Esophagus muscularis mucosa (tissue), 4 donors: Measurements from ENCODE around the gene GRPR.

Experiments used
- EP300 ChIP-seq: sonication (generic); formaldehyde crosslinking; IDR thresholded peaks from one replicate; pipeline ENCODE4 v1.6.1; 2017; ENCODE audit warnings: antibody characterized with exemption
- POLR2A ChIP-seq: fragments of 450-650 bp; IDR thresholded peaks from one replicate; pipeline ENCODE4 v1.6.1; 2017; ENCODE audit warnings: antibody characterized with exemption, moderate library complexity, mild to moderate bottlenecking, low read depth
- TF ChIP-seq, protein P1 (sequence below), 3 experiments: fragments of 200-600 bp in 2 of 3; fragments of 450-650 bp in 1 of 3; sonication (generic) in 2 of 3; IDR thresholded peaks; one replicate each; pipeline ENCODE4 v1.5.1; 2017 to 2019; ENCODE audit warnings: antibody characterized with exemption in 3 of 3, mild to moderate bottlenecking in 2 of 3, moderate library complexity in 1 of 3

DNA sequence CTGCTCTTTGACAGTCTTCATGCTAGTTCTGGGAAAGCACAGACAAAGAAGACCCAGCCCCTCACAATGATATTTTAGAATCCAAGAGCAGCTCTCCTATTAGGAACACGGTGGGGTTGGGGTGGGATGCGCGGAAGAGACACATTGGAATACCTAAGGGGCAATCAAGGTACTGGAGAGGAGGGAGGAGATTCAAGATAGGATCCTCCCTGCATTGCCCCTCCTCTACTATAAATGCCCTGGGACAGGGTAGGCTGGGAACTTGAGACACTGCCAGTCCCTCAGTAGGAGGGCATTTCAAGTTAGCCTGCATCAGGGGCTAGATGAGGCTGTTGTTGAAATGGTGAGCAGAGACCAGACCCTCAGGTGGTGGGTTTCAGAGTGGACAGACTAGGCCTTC lies 49.0 kb downstream of the GRPR start:
- TF ChIP-seq, protein P1, sequence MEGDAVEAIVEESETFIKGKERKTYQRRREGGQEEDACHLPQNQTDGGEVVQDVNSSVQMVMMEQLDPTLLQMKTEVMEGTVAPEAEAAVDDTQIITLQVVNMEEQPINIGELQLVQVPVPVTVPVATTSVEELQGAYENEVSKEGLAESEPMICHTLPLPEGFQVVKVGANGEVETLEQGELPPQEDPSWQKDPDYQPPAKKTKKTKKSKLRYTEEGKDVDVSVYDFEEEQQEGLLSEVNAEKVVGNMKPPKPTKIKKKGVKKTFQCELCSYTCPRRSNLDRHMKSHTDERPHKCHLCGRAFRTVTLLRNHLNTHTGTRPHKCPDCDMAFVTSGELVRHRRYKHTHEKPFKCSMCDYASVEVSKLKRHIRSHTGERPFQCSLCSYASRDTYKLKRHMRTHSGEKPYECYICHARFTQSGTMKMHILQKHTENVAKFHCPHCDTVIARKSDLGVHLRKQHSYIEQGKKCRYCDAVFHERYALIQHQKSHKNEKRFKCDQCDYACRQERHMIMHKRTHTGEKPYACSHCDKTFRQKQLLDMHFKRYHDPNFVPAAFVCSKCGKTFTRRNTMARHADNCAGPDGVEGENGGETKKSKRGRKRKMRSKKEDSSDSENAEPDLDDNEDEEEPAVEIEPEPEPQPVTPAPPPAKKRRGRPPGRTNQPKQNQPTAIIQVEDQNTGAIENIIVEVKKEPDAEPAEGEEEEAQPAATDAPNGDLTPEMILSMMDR (IDR thresholded peaks at IDR 0.05) = no peak
- no peak for TF ChIP-seq POLR2A
- no peak for TF ChIP-seq EP300
